Limb (tissue), 2 donors: ENCODE results near the gene ZGRF1.
"Not testable (repeated sequence)": the region's sequence is repeated elsewhere in the genome, so short reads cannot be mapped to it uniquely, and the experiment has no call there.

Experiments
- DNase-seq, 2 donors: peaks; one replicate each; pipeline ENCODE4 v3.0.0-alpha.2; 2016; ENCODE audit errors: extremely low spot score in 2 of 2

The ZGRF1 gene

GRCh38 chr4:112554271-112554670 lies 82.4 kb downstream of the ZGRF1 start:
- not testable (repeated sequence) for DNase-seq

- no peak for DNase-seq
These were observed 84.0 kb downstream of the ZGRF1 start for GRCh38 chr4:112552668-112553067.

- no peak for DNase-seq
These were observed 86.0 kb downstream of the ZGRF1 start for GRCh38 chr4:112550728-112551127.

- DNase-seq: no peak
These were observed 90.2 kb downstream of the ZGRF1 start for GRCh38 chr4:112546476-112546875.

- DNase-seq: no peak
These were observed 91.4 kb downstream of the ZGRF1 start for GRCh38 chr4:112545346-112545745.

- no peak for DNase-seq
These were observed 96.0 kb downstream of the ZGRF1 start for GRCh38 chr4:112540695-112541094.

- DNase-seq: no peak
These were observed 100.6 kb downstream of the ZGRF1 start for GRCh38 chr4:112536123-112536522.

GRCh38 chr4:112532267-112532666 lies 104.4 kb downstream of the ZGRF1 start:
- no peak for DNase-seq

GRCh38 chr4:112531146-112531545 lies 105.6 kb downstream of the ZGRF1 start:
- no peak for DNase-seq

- DNase-seq: no peak
These were observed 110.6 kb downstream of the ZGRF1 start for GRCh38 chr4:112526061-112526460.

GRCh38 chr4:112523764-112524505 lies 112.8 kb downstream of the ZGRF1 start:
- peak in 1 of 2 donors; percentile 79 for DNase-seq

- peak; percentile 55 to 70 for DNase-seq
These were observed 113.5 kb downstream of the ZGRF1 start for GRCh38 chr4:112523008-112523721.

- DNase-seq: not testable (repeated sequence)
These were observed 114.3 kb downstream of the ZGRF1 start for GRCh38 chr4:112522431-112522830.

GRCh38 chr4:112521123-112522023 lies 115.3 kb downstream of the ZGRF1 start:
- DNase-seq: peak in 1 of 2 donors; percentile 51

GRCh38 chr4:112520598-112521122 lies 116.0 kb downstream of the ZGRF1 start:
- peak in 1 of 2 donors; percentile 36 for DNase-seq

- peak in 1 of 2 donors; percentile 36 for DNase-seq
These were observed 116.8 kb downstream of the ZGRF1 start for GRCh38 chr4:112519689-112520597.

GRCh38 chr4:112518675-112519074 lies 118.0 kb downstream of the ZGRF1 start:
- DNase-seq: no peak

- DNase-seq: no peak
These were observed 118.8 kb downstream of the ZGRF1 start for GRCh38 chr4:112517911-112518310.

- peak in 1 of 2 donors; percentile 41 for DNase-seq
These were observed 119.6 kb downstream of the ZGRF1 start for GRCh38 chr4:112517067-112517634.

GRCh38 chr4:112516471-112517066 lies 120.1 kb downstream of the ZGRF1 start:
- DNase-seq: peak in 1 of 2 donors; percentile 69
